ENCODE measurements around the gene CACNG4.

The CACNG4 gene

GRCh38 chr17:66945147-66945835 lies 19.2 kb upstream of the CACNG4 start:
- no peak for DNase-seq

GRCh38 chr17:66946251-66946650 lies 18.3 kb upstream of the CACNG4 start:
- no peak for DNase-seq

GRCh38 chr17:66947311-66947710 lies 17.2 kb upstream of the CACNG4 start:
- DNase-seq: no peak

GRCh38 chr17:66948061-66948750 lies 16.3 kb upstream of the CACNG4 start:
- DNase-seq: no peak

GRCh38 chr17:66949501-66949900 lies 15.0 kb upstream of the CACNG4 start:
- DNase-seq: no peak

GRCh38 chr17:66950325-66950724 lies 14.2 kb upstream of the CACNG4 start:
- no peak for DNase-seq

GRCh38 chr17:66950886-66951604 lies 13.5 kb upstream of the CACNG4 start:
- no peak for DNase-seq

GRCh38 chr17:66951605-66951953 lies 12.9 kb upstream of the CACNG4 start:
- no peak for DNase-seq

GRCh38 chr17:66952031-66952524 lies 12.4 kb upstream of the CACNG4 start:
- no peak for DNase-seq

GRCh38 chr17:66952681-66953629 lies 11.6 kb upstream of the CACNG4 start:
- no peak for DNase-seq

GRCh38 chr17:66953630-66954020 lies 10.9 kb upstream of the CACNG4 start:
- DNase-seq: no peak

GRCh38 chr17:66954632-66955031 lies 9.9 kb upstream of the CACNG4 start:
- DNase-seq: no peak

- no peak for DNase-seq
Measured at GRCh38 chr17:66955821-66956220, 8.7 kb upstream of the CACNG4 start.

- DNase-seq: no peak
Measured at GRCh38 chr17:66956941-66957340, 7.6 kb upstream of the CACNG4 start.

GRCh38 chr17:66957343-66957742 lies 7.2 kb upstream of the CACNG4 start:
- DNase-seq: no peak

GRCh38 chr17:66957951-66958579 lies 6.4 kb upstream of the CACNG4 start:
- no peak for DNase-seq

GRCh38 chr17:66959641-66960375 lies 4.7 kb upstream of the CACNG4 start:
- DNase-seq: no peak

GRCh38 chr17:66960613-66961012 lies 3.9 kb upstream of the CACNG4 start:
- DNase-seq: no peak

GRCh38 chr17:66963521-66963908 lies 992 bp upstream of the CACNG4 start:
- DNase-seq: no peak

GRCh38 chr17:66964930-66965800 lies 658 bp downstream of the CACNG4 start:
- no peak for DNase-seq
